Measurements from ENCODE around the gene BHLHE23. TPM values are rescaled to one million over a fixed set of nuclear protein-coding genes. Genes with fewer than 3 reads are reported as not detected.

BHLHE23 gene
- total RNA-seq, 1 experiment from 2014 or later: not detected

DNA sequence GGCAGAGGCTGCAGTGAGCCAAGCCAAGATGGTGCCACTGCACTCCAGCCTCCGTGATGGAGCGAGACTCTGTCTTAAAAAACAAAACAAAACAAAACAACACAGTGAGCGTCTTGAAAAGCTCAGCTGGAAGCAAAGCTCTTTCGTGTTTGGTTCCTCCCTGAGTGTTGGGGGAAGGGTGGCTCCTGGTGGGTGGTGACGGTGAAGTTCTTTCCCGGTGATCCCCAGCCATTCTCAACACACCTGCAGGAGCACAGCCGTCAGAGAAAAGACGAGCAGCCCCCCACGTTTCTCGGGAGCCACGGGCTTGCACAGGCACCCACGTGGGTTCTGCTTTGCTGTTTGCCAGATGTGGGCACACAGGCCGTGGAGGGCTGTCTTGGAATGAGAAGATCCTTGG is 3.2 kb downstream of the BHLHE23 start:
- no peaks in the 10 kb centered on the region for H3K9me3 Mint-ChIP-seq (ENCODE audit: unreplicated experiment)
- TF ChIP-seq, protein P1, sequence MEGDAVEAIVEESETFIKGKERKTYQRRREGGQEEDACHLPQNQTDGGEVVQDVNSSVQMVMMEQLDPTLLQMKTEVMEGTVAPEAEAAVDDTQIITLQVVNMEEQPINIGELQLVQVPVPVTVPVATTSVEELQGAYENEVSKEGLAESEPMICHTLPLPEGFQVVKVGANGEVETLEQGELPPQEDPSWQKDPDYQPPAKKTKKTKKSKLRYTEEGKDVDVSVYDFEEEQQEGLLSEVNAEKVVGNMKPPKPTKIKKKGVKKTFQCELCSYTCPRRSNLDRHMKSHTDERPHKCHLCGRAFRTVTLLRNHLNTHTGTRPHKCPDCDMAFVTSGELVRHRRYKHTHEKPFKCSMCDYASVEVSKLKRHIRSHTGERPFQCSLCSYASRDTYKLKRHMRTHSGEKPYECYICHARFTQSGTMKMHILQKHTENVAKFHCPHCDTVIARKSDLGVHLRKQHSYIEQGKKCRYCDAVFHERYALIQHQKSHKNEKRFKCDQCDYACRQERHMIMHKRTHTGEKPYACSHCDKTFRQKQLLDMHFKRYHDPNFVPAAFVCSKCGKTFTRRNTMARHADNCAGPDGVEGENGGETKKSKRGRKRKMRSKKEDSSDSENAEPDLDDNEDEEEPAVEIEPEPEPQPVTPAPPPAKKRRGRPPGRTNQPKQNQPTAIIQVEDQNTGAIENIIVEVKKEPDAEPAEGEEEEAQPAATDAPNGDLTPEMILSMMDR (IDR thresholded peaks at IDR 0.05; ENCODE audit: unreplicated experiment): no peak
- intact Hi-C loops (cut with micrococcal nuclease): no loop called here
- ChIA-PET CTCF (interaction anchor here (0.8 to 2.0 kb wide), 2 partner anchors 33 to 143 kb away, joined by 3 to 9 read pairs; no protein-coding TSS in a partner anchor), POLR2A (interaction anchor here (1.1 to 1.5 kb wide), 2 partner anchors 9 to 24 kb away, joined by 3 to 4 read pairs; no protein-coding TSS in a partner anchor)
- H3K27me3 Mint-ChIP-seq (ENCODE audit: insufficient read depth, unreplicated experiment): peaks cover 67% of the 10 kb centered on the region
- H3K4me3 Mint-ChIP-seq (ENCODE audit: unreplicated experiment): no peak overlapping the region
- no peak overlapping the region for H3K27ac Mint-ChIP-seq (ENCODE audit: low read depth, unreplicated experiment)
- no peak for DNase-seq (ENCODE audit: unreplicated experiment)
- H3K36me3 Mint-ChIP-seq (ENCODE audit: insufficient read depth, unreplicated experiment): no peaks in the 10 kb centered on the region
- H3K4me1 Mint-ChIP-seq (ENCODE audit: insufficient read depth, unreplicated experiment): no peaks in the 10 kb centered on the region
- no TSS peak for BruUV-seq (replicated peaks)

DNA sequence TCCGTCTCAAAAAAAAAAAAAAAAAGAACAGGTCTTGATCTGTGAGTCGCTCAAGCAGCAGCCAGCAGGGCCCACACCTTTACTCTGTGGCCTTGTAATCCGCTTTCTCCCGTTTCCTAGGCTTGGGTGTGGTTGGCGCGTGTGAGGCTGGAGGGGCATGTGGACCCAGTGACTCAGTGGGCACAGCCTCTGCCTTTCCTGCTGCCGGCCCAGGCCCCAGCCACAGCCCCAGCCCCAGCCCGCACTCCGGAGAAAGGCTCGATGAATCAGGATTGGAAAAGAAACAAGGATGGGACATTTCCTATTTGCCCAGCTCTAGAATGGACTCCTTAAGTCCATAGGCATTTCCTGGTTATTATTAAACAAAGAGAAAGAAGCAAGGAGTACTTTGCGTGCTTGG is 4.3 kb downstream of the BHLHE23 start:
- TF ChIP-seq, protein P1 (IDR thresholded peaks at IDR 0.05; ENCODE audit: unreplicated experiment): no peak
- Mint-ChIP-seq H3K4me3 (ENCODE audit: unreplicated experiment) (no peak overlapping the region), H3K27ac (ENCODE audit: low read depth, unreplicated experiment) (no peak overlapping the region), H3K9me3 (ENCODE audit: unreplicated experiment) (no peaks in the 10 kb centered on the region), H3K4me1 (ENCODE audit: insufficient read depth, unreplicated experiment) (no peaks in the 10 kb centered on the region), H3K36me3 (ENCODE audit: insufficient read depth, unreplicated experiment) (no peaks in the 10 kb centered on the region), H3K27me3 (ENCODE audit: insufficient read depth, unreplicated experiment) (peaks cover 67% of the 10 kb centered on the region)
- POLR2A ChIA-PET: no interaction called here
- intact Hi-C loops (cut with micrococcal nuclease): no loop called here
- BruUV-seq (replicated peaks): no TSS peak
- DNase-seq (ENCODE audit: unreplicated experiment): no peak
- CTCF ChIA-PET: interaction anchor here (0.9 to 2.0 kb wide), 3 partner anchors 9 to 32 kb away, joined by 4 to 9 read pairs (median 4); no protein-coding TSS in a partner anchor

DNA sequence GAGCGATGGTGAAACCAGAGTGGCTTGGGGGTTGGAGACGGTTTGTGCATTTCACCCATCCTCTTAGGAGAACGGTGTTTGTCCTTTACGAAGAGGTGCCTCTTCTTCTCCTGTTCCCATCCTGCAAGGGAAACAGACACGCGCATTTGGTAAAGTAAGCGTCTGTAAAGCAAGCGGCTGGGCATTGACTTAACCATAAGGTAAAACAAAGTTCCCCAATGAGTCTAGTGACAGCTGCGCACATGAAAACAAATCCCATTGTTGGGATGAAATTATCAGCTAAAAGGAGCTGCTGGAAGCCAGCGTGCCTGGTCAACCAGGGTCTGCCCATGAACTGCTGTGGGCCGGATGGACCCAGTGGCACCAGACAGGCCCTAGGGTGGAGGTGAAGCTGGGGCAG is 5.8 kb downstream of the BHLHE23 start:
- BruUV-seq (replicated peaks): no TSS peak
- H3K36me3 Mint-ChIP-seq (ENCODE audit: insufficient read depth, unreplicated experiment): no peaks in the 10 kb centered on the region
- intact Hi-C loops (cut with micrococcal nuclease): no loop called here
- TF ChIP-seq, protein P1 (IDR thresholded peaks at IDR 0.05; ENCODE audit: unreplicated experiment): no peak
- no peak overlapping the region for H3K27ac Mint-ChIP-seq (ENCODE audit: low read depth, unreplicated experiment)
- ChIA-PET POLR2A (interaction anchor here (0.6 kb wide), 1 partner anchor 27 kb away, joined by 4 read pairs; no protein-coding TSS in a partner anchor), CTCF (interaction anchor here (0.7 to 1.1 kb wide), 3 partner anchors 9 to 383 kb away, joined by 3 to 4 read pairs (median 3); no protein-coding TSS in a partner anchor)
- no peak for DNase-seq (ENCODE audit: unreplicated experiment)
- no peaks in the 10 kb centered on the region for H3K4me1 Mint-ChIP-seq (ENCODE audit: insufficient read depth, unreplicated experiment)
- H3K4me3 Mint-ChIP-seq (ENCODE audit: unreplicated experiment): no peak overlapping the region
- H3K27me3 Mint-ChIP-seq (ENCODE audit: insufficient read depth, unreplicated experiment): peaks cover 82% of the 10 kb centered on the region
- H3K9me3 Mint-ChIP-seq (ENCODE audit: unreplicated experiment): no peaks in the 10 kb centered on the region

DNA sequence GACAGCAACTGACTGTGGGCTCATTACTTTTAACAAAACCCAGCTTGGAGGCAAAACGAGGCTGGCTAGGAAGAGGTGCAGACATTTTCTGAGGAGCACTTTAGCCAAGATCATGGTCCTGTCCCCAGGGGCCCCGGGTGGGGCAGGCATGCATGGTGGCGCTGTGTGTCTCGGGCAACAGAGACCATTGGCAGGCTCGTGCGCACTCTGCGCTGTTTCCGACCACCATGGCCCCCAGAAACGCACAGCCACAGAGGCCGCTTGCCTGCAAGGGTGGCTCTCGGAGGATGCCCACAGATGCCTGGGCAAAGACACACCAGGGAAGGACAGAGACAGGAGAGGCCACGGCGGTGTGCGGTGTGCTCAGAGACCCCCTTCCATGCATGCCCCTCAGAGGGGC is 6.7 kb downstream of the BHLHE23 start:
- intact Hi-C loops (cut with micrococcal nuclease): no loop called here
- H3K9me3 Mint-ChIP-seq (ENCODE audit: unreplicated experiment): no peaks in the 10 kb centered on the region
- no peak for DNase-seq (ENCODE audit: unreplicated experiment)
- no peak overlapping the region for H3K27ac Mint-ChIP-seq (ENCODE audit: low read depth, unreplicated experiment)
- TF ChIP-seq, protein P1 (IDR thresholded peaks at IDR 0.05; ENCODE audit: unreplicated experiment): no peak
- POLR2A ChIA-PET: no interaction called here
- CTCF ChIA-PET: interaction anchor here (0.6 kb wide), 1 partner anchor 9 kb away, joined by 3 read pairs; no protein-coding TSS in a partner anchor
- BruUV-seq (replicated peaks): no TSS peak
- no peaks in the 10 kb centered on the region for H3K36me3 Mint-ChIP-seq (ENCODE audit: insufficient read depth, unreplicated experiment)
- H3K27me3 Mint-ChIP-seq (ENCODE audit: insufficient read depth, unreplicated experiment): peaks cover 91% of the 10 kb centered on the region
- no peaks in the 10 kb centered on the region for H3K4me1 Mint-ChIP-seq (ENCODE audit: insufficient read depth, unreplicated experiment)
- no peak overlapping the region for H3K4me3 Mint-ChIP-seq (ENCODE audit: unreplicated experiment)
